ENCODE measurements around the gene FGR.
A peak's percentile ranks its signal among the peaks of the same experiment; 100 is the strongest.

FGR gene

GRCh38 chr1:27592931-27593677, 41.9 kb downstream of the FGR start:
- DNase-seq (ENCODE audit: extremely low spot score, insufficient read length, low read depth): no peak
- FAIRE-seq: no peak

DNA sequence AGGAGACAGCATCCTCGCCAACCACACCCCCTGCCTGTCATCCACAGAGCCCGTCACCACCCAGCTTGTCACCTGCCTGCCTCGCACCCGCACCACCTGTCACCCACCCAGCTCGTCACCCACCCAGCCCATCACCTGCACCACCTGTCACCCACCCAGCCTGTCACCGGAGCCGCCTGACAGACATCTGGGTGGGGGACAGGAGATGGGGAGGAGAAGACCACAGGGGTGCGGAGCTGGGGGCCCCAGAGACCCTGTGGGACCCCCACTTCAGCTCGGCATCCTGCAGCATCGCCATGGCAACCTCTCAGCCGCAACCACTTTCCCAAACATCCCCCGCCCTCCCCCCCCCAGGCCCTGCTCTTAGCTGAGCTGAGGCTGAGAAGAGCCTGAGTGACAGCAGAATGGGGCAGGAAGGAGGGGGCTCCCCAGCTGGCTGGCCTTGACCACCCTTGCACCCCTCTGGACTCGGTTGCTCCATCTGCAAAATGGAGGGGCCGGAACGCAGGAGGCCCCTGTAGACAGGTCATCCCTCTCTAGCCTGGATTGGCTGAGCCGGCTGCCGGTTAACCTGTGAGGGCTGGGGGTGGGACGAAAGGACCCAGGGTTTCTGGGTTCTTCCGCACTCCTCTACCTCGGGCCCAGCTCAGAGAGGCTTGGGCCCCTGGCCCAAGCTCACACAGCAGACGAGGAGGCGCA, 42.6 kb downstream of the FGR start:
- no peak for DNase-seq (ENCODE audit: extremely low spot score, insufficient read length, low read depth)
- FAIRE-seq: no peak

DNA sequence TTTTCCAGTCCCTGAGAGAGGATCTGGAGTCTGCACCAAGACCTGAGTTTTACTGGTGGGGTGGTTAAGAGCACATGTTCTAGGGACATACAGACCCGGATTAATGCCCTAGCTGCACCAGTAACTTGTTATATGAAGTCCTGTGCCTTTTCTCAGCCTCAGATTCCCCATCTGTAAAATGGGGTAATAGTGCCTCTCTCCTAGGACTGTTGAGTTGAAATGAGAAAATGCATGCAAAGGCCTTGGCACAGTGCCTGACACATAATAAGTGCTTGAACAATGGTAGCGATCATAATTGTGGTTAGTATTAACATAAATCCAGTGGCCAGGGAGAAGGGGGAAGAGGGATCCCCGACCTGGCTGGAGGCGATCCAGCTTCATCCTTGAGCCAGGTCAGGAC, 43.4 kb downstream of the FGR start:
- DNase-seq (ENCODE audit: extremely low spot score, insufficient read length, low read depth): no peak
- no peak for FAIRE-seq

- no peak for FAIRE-seq
- DNase-seq (ENCODE audit: extremely low spot score, insufficient read length, low read depth): no peak
Observed at GRCh38 chr1:27590917-27591508, 44.0 kb downstream of the FGR start.

GRCh38 chr1:27589841-27590426, 45.1 kb downstream of the FGR start:
- DNase-seq (ENCODE audit: extremely low spot score, insufficient read length, low read depth): no peak
- no peak for FAIRE-seq

DNA sequence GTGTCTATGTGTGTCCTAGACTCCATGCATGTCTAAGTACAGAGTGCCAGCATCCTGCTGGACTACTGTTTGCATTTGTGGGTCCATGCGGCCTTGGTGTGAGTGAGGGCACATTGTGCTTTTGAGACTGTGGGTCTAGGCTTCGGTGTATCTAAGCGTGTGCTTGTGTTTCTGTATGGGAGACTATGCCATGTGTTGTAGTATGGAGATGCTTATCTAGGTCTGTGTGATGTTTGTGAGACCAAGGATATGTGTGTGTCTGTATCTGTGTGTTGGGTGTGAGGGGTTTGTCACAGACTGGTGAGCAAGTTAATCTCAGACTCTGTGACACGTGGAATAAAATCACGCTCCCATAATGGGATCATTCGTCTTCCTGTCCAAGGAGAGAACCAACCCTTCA, 45.5 kb downstream of the FGR start:
- FAIRE-seq (no peak), DNase-seq (ENCODE audit: extremely low spot score, insufficient read length, low read depth) (no peak)

DNA sequence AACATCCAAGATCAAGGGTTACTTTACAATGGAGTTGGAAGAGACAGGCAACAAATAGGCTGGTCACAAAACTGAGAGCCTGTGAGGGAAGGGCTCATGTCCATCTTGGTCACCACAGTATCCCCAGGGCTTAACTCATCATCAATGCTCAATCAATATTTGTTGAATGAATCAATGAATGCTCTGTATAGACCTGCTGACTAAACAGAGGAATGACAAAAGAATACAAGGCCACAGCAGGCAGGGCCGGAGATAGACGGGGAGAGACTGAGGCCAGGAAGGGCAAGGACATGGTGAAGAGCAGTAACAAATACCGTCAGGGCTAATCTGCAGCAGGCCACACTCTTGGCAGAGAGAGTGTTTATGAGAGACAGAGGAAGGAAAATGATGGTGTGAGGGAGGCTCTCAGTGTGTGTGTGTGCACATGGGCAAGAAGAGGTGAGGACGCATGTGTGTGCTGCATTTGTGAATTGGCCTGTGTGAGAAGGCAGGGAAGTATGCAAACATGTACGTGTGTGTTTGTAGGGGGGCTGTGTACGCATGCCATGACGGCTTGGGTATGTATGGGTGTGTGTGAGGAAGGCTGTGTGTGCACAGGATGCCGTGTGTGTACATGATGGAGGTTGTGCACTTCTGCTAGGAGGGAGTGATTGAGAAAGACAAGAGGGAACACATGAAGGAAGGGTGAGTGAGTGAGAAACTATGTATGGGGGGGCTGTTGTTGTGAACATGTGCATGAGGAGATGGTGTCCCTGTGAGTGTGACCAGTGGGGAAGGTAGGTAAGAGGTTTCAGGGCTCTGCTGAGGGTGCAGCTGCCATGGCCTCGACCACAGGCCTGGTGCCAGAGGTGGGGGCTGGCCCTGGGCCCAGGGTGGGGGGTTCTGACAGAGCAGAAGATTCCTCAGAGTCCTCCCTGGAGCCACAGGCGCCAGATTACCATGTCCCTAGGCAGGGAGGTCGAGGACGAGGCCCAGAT, 46.4 kb downstream of the FGR start:
- DNase-seq (ENCODE audit: extremely low spot score, insufficient read length, low read depth) (no peak), FAIRE-seq (no peak)

DNA sequence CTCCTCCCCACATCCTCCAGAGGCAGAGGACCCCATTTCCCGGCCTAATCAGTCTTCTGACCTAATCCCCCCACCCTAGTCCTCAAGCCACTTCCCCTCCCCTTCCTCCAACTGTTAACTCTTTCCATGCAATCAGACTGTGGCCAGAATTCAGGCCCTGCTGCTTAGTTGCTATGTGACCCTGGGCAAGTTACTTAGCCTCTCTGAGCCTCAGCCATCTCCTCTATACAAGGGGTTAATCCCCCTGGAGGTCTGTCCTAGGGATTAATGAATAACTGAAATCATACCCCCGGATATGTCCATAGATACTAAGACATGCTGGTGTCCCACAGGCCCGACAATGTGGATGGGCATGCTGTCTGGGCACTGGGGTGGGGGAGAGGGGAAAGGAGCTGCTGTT, 49.3 kb downstream of the FGR start:
- no peak for DNase-seq (ENCODE audit: extremely low spot score, insufficient read length, low read depth)
- FAIRE-seq: no peak

GRCh38 chr1:27584453-27584852, 50.5 kb downstream of the FGR start:
- FAIRE-seq (no peak), DNase-seq (ENCODE audit: extremely low spot score, insufficient read length, low read depth) (no peak)

DNA sequence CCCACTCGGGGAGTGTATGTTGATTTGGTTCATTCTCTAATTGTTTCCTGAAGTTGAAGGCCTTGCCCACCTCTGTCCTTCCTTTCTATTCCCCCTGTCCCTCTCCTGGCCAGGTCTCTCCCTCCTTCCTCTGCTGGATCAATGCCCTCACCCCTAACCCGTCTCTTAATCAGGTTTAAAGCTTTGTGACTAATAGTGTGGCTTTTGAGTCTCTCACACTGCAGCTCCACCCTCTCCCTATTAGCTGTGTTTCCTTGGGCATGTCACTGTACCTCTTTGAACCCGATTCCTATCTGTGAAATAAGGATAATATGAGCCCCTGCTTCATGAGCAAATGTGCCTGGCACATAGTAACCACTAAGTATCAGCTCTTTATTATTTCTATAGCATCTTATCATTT, 51.5 kb downstream of the FGR start:
- FAIRE-seq: no peak

DNA sequence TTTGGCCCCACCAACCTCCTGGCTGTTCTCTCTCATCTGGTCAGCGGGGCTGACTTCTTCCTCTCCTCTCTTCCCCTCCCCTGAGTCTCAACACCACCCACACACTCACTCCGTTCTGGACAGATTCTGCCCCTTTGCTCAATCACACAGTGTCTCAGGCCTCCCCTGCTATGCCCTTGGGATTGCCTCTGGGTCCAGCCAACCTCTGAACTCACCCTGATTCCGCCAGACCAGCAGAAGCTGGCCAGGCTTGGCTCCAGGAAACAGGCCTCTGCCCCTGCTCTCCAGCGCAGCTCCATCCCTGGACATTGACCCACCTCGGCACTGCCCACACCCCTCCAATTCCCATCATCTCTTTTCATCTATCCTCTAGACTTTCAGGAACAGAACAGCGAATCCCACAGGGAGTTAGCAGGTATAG, 53.2 kb downstream of the FGR start:
- DNase-seq (ENCODE audit: extremely low spot score, insufficient read length, low read depth) (no peak), FAIRE-seq (no peak)

More for the DNA sequence above, 51.5 kb downstream of the FGR start:
- DNase-seq (ENCODE audit: extremely low spot score, insufficient read length, low read depth): no peak

DNA sequence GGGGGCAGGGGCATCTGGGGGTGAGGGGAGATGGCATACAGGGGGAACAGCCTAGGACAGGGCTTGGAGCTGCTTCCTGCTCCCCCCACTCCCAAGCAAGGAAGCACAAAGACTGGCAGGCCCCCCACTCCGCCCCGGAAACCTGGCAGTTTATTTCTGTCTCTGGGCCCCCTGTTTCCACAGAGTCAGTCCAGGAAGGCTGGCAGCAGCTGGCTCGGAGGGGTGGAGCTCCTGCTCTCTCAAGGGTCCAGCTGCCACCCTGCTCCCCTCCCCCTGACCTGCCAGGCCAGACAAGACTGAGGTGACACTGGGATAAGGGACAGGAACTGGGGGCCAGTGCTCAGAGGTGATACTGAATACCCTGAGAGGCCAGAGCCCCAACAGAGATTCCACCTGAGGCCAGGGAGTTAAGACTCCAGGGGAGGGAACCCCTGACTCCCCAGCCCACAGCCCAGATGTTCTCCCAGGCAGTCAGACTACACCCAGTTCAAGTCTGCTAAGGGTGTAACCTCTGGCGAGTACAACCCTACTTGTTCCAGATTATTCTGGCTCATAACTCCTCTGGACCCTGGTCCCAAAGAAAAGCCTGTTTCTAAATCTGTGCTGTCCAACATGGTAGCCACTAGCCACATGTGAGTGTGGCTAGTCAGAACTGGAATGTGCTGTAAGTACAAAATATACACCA, 57.3 kb downstream of the FGR start:
- no peak for FAIRE-seq
- no peak for DNase-seq (ENCODE audit: extremely low spot score, insufficient read length, low read depth)

- DNase-seq (ENCODE audit: extremely low spot score, insufficient read length, low read depth): no peak
- FAIRE-seq: no peak
Observed at GRCh38 chr1:27576806-27577227, 58.2 kb downstream of the FGR start.

GRCh38 chr1:27575840-27576331, 59.1 kb downstream of the FGR start:
- DNase-seq (ENCODE audit: extremely low spot score, insufficient read length, low read depth) (peak; percentile 44), FAIRE-seq (no peak)

- FAIRE-seq: no peak
- DNase-seq (ENCODE audit: extremely low spot score, insufficient read length, low read depth): no peak
Observed at GRCh38 chr1:27574871-27575831, 59.8 kb downstream of the FGR start.

DNA sequence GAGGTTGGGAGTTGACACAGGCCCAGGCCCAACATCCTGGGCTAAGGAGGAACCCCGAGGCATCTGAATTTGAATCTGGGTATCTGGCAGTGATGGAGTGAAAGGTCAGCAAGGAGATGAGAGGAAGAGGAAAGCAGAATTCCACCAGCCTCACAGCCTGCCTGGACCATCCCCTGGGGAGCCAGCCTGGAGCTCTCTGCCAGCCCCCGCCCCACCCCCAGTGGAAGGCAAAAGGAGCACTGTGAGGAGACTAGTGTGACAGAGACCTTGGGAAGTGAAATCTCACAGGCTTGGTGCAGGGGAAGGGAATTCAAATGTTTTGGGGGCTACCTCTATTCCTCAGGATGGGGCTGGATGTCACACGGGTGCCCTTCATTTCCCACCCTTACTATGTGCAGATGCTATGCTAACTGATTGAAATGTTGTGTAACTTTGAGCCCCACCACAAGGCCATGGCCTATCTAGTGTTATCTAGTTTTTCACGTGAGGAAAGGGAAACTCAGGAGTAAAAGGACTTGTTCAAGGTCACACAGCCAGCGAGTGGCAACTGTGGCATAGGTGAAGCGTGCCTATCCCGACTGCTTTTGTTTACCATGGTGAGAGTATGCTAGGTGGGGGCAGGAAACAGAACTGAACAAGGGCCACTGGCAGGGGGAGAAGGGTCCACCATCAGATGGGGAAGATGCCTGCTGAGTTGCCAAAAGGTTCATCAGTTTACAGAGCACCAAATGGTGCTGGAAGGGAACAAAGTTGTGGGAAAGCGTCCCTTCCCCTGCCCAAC, 60.8 kb downstream of the FGR start:
- no peak for FAIRE-seq

More for the DNA sequence above, 60.8 kb downstream of the FGR start:
- DNase-seq (ENCODE audit: extremely low spot score, insufficient read length, low read depth): no peak

All from GM18507 (cell line).